LHCN-M2 (cell line): ENCODE results near the gene ABCC5. TPM values are rescaled to one million over a fixed set of nuclear protein-coding genes. Genes with fewer than 3 reads are reported as not detected.

ENCODE experiments used
- DNase-seq: peaks from one replicate; pipeline ENCODE4 v3.0.0-alpha.2; 2012; ENCODE audit warnings: low read depth
- total RNA-seq: library from RNA; depleted of rRNA; stranded (reverse); fragments of >200 nt; gene quantifications from 2 replicates; pipeline ENCODE4 v1.2.3, GENCODE V29; 2014

The ABCC5 gene
- total RNA-seq, 1 experiment from 2014 or later = 26.7 TPM

DNA sequence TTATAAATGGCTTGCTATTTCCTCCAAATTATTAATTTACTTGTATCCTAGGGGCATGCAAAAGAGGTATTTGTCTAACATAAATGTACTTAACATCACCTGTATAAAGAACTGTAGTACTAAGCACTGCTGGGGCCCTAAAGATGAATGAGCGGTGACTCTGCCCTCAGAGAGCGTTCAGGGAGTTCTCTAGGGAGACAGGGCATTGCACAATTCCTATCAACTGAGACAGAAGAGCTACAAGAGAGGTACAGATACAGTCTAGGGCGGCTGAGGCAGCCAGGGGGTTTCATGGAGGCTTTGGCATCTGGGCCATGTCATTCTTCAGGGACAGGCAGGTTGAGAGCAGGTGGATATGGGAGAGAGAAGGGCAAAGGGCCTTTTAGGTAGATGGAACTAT, 93.1 kb downstream of the ABCC5 start:
- DNase-seq = no peak

DNA sequence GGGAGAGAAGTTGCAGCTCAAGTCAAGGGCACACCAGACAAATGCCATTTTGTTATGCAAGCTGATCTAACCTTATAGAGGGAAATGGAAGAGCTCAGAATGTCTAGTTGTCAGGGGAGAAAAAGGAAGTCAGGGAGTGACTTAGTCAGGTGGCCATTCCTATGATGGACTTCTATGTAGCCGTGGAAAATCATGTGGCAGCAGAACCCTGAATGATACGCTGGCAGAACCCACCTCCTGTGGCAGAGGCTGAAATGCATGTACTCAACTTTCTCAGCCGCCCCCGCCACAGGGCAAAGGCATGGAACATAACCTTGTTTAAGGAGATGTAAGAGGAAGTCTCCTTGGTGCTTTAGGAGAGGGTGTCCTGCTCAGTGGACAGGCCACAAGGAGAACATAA, 95.3 kb downstream of the ABCC5 start:
- DNase-seq = no peak

- DNase-seq = no peak
These were observed 96.6 kb downstream of the ABCC5 start for GRCh38 chr3:183921096-183921495.

DNA sequence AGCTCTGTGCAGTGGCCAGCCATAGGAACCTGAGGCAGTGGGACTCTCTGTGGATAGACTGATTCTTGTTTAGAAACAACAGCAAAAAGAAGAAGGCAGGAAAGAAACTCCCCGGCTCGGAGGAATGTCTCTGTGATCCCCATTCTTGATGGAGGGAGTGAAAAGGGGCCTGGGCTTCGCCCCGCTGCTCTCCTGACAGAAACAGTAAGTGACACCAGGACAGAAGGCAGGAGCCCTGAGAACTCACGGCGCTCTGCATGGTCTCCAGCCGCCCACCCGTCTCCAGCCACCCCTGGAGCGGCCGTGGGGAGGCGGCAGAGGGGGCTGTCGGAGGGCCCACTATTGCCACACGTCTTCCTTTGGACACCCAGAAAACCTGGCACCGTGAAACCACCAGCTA, 97.3 kb downstream of the ABCC5 start:
- no peak for DNase-seq

- no peak for DNase-seq
These were observed 99.5 kb downstream of the ABCC5 start for GRCh38 chr3:183918178-183918577.

- no peak for DNase-seq
These were observed 99.9 kb downstream of the ABCC5 start for GRCh38 chr3:183917776-183918175.

DNA sequence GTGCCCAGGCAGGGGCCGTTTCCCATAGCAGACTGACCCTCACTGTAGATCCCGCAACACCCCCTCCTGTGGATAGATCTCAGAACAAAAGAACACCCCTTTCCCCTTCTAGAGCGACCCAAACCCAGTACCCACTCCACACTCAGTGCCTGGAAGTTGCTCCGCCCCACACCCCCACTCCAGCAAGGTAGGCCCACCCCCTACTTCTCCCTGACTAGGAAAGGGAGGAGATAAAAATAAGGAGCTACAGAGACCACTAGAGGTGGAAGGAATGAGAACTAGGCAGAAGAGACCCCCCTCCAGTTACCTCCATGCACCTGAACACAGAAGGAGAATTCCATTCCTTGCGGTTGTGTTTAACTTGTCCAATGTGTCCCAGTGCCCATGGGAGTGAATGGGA, 102.8 kb downstream of the ABCC5 start:
- DNase-seq = no peak

DNA sequence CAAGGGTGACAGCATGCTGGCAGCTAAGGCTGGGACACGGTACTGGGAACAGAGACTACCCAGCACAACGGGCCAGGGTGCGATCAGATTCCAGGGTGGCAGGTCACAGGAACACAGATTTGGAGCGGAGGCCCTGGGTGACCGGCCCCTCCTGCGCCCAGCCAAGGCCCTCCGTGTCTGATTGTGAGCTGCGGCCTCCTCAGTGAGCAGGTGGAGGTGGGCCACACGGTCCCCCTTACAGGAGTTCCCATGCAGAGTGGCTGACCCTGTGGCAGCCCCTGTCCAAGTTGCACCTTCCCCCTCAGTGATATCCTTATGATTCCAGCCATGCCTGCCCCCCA, 104.1 kb downstream of the ABCC5 start:
- DNase-seq = no peak

DNA sequence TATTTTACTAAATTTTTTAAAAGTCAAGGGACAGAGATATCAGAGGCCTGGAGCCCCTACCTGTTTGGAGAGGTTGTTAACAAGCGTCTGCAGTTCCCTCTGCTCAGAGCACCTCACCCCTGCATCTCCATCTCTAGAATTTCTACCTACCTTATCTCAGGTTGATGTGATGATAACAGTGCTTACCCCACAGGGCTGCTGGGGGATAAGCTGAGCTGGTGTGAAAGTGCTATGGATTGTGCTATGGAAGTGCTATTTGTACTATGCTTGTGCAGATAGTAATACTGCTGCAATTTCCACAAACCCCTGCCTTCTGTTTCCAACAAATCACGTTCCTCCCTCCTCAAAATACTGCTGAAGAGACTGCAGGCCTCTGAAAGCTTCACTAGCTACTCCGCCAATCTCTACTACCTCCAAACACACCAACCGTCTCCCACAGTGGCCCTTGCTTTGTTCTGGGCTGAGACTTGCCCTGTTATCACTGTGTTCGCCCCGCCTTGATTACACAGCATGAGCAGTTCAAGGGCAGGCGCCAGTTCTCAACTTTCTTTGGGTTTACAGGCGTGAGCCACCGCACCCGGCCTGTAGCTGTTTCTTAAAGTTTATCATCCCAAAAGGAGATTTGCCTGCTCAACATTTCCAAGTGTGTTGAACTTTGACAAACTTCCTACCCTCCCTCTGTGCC, 104.6 kb downstream of the ABCC5 start:
- DNase-seq = no peak

DNA sequence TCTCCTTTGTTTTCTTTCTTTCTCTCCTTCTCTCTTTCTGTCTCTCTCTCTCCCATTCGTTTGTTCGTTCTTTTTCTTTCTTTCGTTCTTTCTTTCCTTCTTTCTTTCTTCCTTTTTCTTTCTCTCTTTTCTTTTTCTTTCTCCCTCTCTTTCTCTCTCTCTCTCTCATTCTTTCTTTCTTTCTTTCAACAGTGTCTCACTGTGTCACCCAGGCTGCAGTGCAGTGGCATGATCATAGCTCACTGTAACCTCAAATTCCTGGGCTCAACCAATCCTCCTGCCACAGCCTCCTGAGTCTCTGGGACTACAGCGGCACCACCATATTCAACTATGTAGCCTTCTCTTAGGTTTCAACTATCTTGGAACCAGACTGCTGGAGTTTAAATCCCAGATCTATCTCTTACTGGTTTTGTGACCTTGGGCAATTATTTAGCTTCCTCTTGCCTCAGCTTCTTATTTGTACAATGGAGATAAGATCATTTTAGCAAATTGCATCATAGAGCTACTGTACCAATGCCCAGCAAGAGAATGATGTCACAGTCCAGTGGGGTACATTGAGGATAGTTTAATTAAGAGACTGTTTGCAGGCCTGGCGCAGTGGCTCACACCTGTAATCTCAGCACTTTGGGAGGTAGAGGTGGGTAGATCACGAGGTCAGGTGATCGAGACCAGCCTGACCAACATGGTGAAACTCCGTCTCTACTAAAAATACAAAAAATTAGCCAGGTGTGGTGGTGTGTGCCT, 105.7 kb downstream of the ABCC5 start:
- no peak for DNase-seq

GRCh38 chr3:183911087-183911486, 106.6 kb downstream of the ABCC5 start:
- no peak for DNase-seq

GRCh38 chr3:183909030-183909600, 108.6 kb downstream of the ABCC5 start:
- DNase-seq = no peak

- DNase-seq = no peak
These were observed 109.8 kb downstream of the ABCC5 start for GRCh38 chr3:183907911-183908331.

GRCh38 chr3:183907176-183907575, 110.5 kb downstream of the ABCC5 start:
- no peak for DNase-seq

- no peak for DNase-seq
These were observed 111.3 kb downstream of the ABCC5 start for GRCh38 chr3:183906234-183906921.

DNA sequence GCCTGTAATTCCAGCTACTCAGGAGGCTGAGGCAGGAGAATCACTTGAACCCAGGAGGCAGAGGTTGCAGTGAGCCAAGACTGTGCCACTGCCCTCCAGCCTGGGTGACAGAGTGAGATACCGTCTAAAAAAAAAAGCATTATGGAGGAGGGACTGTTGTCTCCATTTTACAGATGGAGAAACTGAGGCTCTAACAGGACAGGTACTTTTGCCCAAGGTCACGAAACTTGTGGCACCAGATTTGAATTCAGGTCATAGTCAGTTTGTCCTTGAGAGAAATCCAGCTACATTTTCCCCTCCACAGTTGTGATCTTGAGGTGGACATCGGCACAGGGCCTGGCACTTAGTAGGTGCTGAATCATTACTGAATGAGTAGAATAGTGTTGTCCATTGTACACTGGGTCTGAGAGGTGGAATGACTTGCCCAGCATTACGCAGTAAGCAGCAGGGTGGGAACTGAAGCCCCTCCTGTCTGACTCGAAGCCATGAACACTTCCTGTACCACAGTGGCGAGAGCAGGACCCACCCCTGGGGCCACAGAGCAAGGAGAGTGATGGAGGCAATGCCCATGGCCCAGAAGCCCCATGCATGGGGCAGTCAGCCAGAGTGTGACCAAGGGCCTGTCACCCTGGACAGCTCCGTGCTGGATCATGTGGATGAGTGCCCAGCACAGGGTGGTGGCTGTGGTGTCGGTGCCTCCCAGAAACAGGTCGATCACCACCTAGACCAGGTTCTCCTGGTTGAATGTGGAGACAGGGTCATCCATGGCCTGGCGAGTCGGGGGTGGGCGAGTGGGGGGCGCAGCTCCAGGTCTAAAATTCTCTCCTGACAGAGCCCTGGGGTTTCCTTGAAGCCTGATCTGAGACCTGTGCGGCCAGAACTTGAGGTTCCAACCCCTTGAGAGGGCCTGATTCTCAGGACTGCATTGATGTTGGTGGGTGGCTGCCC, 112.6 kb downstream of the ABCC5 start:
- no peak for DNase-seq

- DNase-seq = no peak
These were observed 119.7 kb downstream of the ABCC5 start for GRCh38 chr3:183898028-183898431.

DNA sequence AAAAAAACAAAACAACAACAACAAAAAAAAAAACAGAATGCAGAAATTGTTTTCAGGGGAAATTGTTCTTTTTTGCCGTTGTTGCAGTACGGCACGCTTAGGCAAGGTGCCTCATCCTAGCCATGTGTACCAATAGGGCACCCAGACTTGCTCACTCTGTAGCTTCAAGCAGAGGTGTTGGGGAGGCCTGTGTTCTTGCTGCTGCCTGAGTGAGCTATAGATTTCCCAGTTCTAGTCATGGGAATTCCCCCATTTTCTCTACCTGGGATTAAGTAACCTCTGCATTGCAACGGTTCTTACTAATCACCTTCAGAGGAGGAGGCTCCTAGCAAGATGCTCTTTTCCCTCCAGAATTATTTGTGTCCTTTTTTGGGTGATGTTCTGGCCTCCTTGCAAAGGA, 120.1 kb downstream of the ABCC5 start:
- no peak for DNase-seq

- DNase-seq = no peak
These were observed 121.1 kb downstream of the ABCC5 start for GRCh38 chr3:183896610-183897009.

DNA sequence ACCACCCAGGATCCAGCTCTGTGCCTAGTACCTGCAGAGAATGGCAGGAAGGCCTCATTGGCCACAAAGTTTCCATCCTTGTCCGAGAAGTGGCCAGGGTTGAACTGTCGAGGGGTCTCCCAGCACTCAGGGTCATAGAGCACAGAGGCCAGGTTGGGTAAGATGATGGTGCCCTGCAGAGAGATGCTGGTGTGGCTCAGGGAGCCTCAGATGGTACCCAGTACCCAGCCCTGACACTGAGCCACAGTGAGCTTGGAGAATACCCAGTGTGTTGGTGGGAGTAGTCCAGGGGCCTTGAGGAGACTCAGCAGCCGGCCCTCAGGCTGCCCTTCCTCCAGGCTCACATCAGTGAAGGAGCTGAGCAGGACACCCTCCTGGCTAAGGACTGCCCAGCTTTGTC, 121.5 kb downstream of the ABCC5 start:
- DNase-seq = no peak

DNA sequence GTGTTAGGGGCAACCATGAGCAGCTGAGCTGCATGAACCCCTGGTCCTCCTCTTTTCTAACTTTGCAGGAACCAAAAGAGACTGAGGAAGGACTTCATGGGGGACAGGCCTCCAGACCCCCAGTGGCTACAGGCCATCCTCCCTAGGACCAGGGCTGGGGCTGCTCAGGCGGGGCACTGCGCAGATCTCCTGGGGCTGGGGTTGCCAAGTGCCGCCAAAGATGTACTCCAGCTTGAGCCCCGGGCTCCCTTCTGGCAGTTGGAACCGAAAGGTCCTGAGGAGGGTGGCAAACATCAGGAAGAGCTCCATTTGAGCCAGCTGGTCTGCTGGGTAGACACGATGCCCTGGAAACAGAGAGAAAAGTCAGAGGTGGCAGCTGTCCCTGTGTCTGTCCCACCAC, 121.9 kb downstream of the ABCC5 start:
- DNase-seq = no peak
